Heart right ventricle (tissue), 16 donors: ENCODE measurements around the gene NKAIN1. TPM values are rescaled to one million over a fixed set of nuclear protein-coding genes. Genes with fewer than 3 reads are reported as not detected.

Experiments
- ATAC-seq, 8 donors: fragments of 200-7000 bp; cut with Tn5 transposase; one replicate each; pipeline ENCODE4 v1.9.1; 2020; ENCODE audit warnings: mild to moderate bottlenecking in 8 of 8, moderate library complexity in 8 of 8, moderate number of reproducible peaks in 1 of 8
- DNase-seq, 2 donors: peaks; one replicate each; pipeline ENCODE4 v3.0.0-alpha.2; 2020
- H3K27ac ChIP-seq, 10 donors: fragments of 200-600 bp; sonication (generic) in 2 of 10; one replicate each; pipeline versions ENCODE4 v1.5.0 to v1.8.0; 2020 to 2022; ENCODE audit warnings: mild to moderate bottlenecking in 3 of 10
- H3K27me3 ChIP-seq, 7 donors: fragments of 200-600 bp; one replicate each; pipeline ENCODE4 v1.8.0; 2021 to 2022; ENCODE audit warnings: mild to moderate bottlenecking in 2 of 7
- H3K36me3 ChIP-seq, 9 donors: fragments of 200-600 bp; sonication (generic) in 1 of 9; one replicate each; pipeline versions ENCODE4 v1.5.0 to v1.8.0; 2020 to 2022; ENCODE audit warnings: mild to moderate bottlenecking in 2 of 9
- H3K4me1 ChIP-seq, 9 donors: fragments of 200-600 bp; sonication (generic) in 1 of 9; one replicate each; pipeline versions ENCODE4 v1.5.0 to v1.8.0; 2020 to 2022; ENCODE audit warnings: mild to moderate bottlenecking in 4 of 9
- H3K4me3 ChIP-seq, 10 donors: fragments of 200-600 bp; sonication (generic) in 2 of 10; one replicate each; pipeline versions ENCODE4 v1.5.0 to v1.8.0; 2020 to 2022; ENCODE audit warnings: mild to moderate bottlenecking in 7 of 10, moderate library complexity in 2 of 10
- H3K9me3 ChIP-seq, 11 donors: fragments of 200-600 bp in 10 of 11; sonication (generic) in 2 of 11; one replicate each; pipeline versions ENCODE4 v1.5.0 to v1.8.0; 2013 to 2022; ENCODE audit warnings: mild to moderate bottlenecking in 2 of 11, control low read depth in 1 of 11, moderate library complexity in 1 of 11
- WGBS, 2 donors: extraction: QIAGEN DNeasy Blood & Tissue Kit; methylation state at CpG; one replicate each; pipeline ENCODE4 v1.1.7; 2013; ENCODE audit warnings: inconsistent platforms in 1 of 2; 5-methylcytosine and 5-hydroxymethylcytosine counted together
- intact Hi-C, 10 donors: fragments of 100-400 bp; cut with DNase I; formaldehyde crosslinking; loops; one replicate each; pipeline versions ENCODE4 v1.11.1 to v1.14.2; 2022
- polyA plus RNA-seq, 2 donors: library from polyadenylated mRNA; stranded (reverse); fragments of 200-250 nt; gene quantifications; one replicate each; pipeline ENCODE4 v1.2.3, GENCODE V29; 2013
- total RNA-seq, 10 donors: library from RNA; stranded (reverse); fragmentation: NEBNext Ultra II Directional in 3 of 10; extraction: Animal tissue kit (Norgen Biotek cat#: 25700) in 3 of 10; gene quantifications; one replicate each; pipeline versions ENCODE4 v1.2.1 to v1.2.4, GENCODE V29; 2021 to 2023
- TF ChIP-seq, protein P1 (sequence below), 9 donors: fragments of 200-600 bp; sonication (generic) in 2 of 9; IDR thresholded peaks; one replicate each; pipeline versions ENCODE4 v1.5.0 to v1.8.0; 2021 to 2022; ENCODE audit warnings: antibody characterized with exemption in 9 of 9, mild to moderate bottlenecking in 5 of 9, moderate library complexity in 1 of 9
- donor health status: Arrhythmogenic right ventricular cardiomyopathy.
- donor health status: ischemic (EF 13 %, LVEDD 7.1; RV severe dilation, severe dysfunction).
- donor health status: healthy with polysubstance abuse.
- donor health status: DM: no; HTN: yes; CAD: no.
- donor health status: DM: no; HTN: no; CAD: no.
- donor health status: ischemic (EF 25% LVEDD 6.9; RV normal size, moderate dysfunction).
- donor health status: ischemic (EF 25% LVEDD 5.7; RV mildly dilated, moderate dysfunction).
- donor health status: healthy.
- donor health status: DM: yes; HTN: yes; CAD: no.
- donor health status: Ischemic cardiomyopathy.
- donor health status: ischemic (EF 35%, LVEDD 5.7; RV mildly dilated, moderate dysfunction).
- donor health status: nonischemic (EF 11% LVEDD 7.7; RV severe dilation, severe dysfunction).
- donor health status: DM: yes; HTN: yes; CAD: no.
- donor health status: PGD.
- donor health status: ischemic (EF 29% LVEDD 5.4; RV normal size, mild dysfunction).
- donor health status: nonischemic (EF 23%, LVEDD 6.1; RV moderate dilation, normal function).

NKAIN1 gene
- total and polyA plus RNA-seq, 12 donors: 0.07 to 0.45 (median 0.21) TPM; not detected in 8

DNA sequence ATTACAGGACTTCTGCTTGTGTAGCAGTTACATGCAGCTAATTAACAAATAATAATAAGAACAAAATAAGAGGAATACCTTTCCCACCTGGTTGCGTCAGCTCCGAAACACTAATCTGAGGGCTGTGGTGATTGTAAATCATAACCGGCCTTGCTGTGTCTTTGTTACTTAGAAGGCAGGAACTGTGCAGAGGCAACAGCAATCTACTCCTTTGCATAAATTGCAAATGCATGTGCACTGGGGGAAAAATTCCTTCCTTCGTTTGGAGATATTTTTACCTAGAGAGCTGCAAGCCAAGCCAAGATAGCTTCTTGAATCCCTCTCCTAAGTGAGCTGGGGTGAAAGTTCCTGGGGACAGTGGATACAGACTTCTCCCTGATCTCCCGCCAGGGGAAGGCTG, 46.0 kb downstream of the NKAIN1 start:
- 61 to 65% methylated on average over 5 of the region's 5 CpGs for WGBS, 2 donors
- intact Hi-C loops: no loop called here
- no peak for ATAC-seq

GRCh38 chr1:31191281-31191680, 48.4 kb downstream of the NKAIN1 start:
- Histone ChIP-seq H3K9me3 (no peaks in the 10 kb centered on the region), H3K27me3 (peaks cover 0 to 18% (median 8%) of the 10 kb centered on the region in 7 donors), H3K4me1 (no peaks in the 10 kb centered on the region), H3K36me3 (no peaks in the 10 kb centered on the region), H3K27ac (no peak overlapping the region), H3K4me3 (no peak overlapping the region)
- TF ChIP-seq, protein P1, sequence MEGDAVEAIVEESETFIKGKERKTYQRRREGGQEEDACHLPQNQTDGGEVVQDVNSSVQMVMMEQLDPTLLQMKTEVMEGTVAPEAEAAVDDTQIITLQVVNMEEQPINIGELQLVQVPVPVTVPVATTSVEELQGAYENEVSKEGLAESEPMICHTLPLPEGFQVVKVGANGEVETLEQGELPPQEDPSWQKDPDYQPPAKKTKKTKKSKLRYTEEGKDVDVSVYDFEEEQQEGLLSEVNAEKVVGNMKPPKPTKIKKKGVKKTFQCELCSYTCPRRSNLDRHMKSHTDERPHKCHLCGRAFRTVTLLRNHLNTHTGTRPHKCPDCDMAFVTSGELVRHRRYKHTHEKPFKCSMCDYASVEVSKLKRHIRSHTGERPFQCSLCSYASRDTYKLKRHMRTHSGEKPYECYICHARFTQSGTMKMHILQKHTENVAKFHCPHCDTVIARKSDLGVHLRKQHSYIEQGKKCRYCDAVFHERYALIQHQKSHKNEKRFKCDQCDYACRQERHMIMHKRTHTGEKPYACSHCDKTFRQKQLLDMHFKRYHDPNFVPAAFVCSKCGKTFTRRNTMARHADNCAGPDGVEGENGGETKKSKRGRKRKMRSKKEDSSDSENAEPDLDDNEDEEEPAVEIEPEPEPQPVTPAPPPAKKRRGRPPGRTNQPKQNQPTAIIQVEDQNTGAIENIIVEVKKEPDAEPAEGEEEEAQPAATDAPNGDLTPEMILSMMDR (IDR thresholded peaks at IDR 0.05): no peak
- ATAC-seq: no peak
- DNase-seq: no peak
- WGBS, 2 donors: 73 to 81% methylated on average over 1 of the region's 1 CpG
- intact Hi-C loops: no loop called here

More for the DNA sequence above, 46.0 kb downstream of the NKAIN1 start:
- Histone ChIP-seq H3K36me3 (no peaks in the 10 kb centered on the region), H3K4me3 (no peak overlapping the region), H3K4me1 (no peaks in the 10 kb centered on the region), H3K9me3 (no peaks in the 10 kb centered on the region), H3K27me3 (peaks cover 0 to 6% (median 0%) of the 10 kb centered on the region in 7 donors), H3K27ac (no peak overlapping the region)
- TF ChIP-seq, protein P1 (IDR thresholded peaks at IDR 0.05): no peak
- no peak for DNase-seq

DNA sequence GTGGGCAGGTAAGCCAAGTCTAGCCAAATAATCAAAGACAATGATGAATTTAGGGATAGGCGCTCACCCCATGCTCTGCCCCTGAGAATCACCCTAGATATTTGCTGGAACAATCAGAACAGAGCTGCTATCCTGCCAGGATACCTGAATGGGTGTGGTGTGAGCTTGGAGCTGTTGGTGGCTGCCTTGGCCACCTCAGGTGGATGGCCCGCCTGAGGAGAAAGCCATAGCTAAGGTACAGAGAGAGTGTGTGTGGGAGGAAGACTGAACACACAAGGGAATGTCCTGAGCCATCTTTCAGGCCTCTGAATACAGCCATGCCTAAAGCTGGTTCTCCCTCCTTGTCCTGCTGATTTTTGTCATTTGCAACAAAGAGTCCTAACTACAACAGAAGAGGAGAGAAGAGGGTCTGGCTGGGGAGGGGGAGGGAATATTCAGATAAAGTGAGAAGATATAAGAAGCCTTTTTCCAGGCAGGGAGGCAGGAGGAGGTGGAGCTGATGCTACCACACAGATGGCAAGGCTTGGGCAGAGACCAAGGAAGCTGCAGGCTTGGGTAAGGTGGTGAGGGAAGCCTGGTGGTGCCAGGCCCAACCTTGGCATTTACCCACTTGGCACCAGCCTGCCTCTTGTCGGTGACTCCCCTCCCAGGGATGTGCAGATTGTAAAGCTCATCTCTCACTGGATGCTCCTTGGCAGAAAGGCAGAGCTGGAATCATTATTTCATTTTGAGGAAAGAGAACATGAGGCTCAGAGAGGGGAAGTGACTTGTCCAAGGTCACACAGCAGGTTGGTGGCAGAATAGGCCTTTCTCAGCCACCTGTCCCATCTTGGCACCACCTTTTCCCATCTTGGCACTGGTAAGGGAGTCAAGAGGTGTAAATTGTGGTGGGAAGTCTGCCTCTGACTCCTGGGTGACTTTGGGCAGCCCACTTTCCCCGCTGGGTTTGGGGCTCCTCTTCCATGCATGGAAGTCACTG, 49.7 kb downstream of the NKAIN1 start:
- no peak for ATAC-seq
- H3K27ac ChIP-seq: no peak overlapping the region
- peaks cover 0 to 18% (median 8%) of the 10 kb centered on the region in 7 donors for H3K27me3 ChIP-seq
- WGBS, 2 donors: 83 to 84% methylated on average over 4 of the region's 4 CpGs
- no peak overlapping the region for H3K4me3 ChIP-seq
- intact Hi-C loops: loop anchor here in 6 of 10 donors (5.0 to 10.0 kb wide), 6 partner anchors 85 to 357 kb away; no protein-coding TSS in a partner anchor
- H3K4me1 ChIP-seq: no peaks in the 10 kb centered on the region
- H3K36me3 ChIP-seq: no peaks in the 10 kb centered on the region
- H3K9me3 ChIP-seq: no peaks in the 10 kb centered on the region
- TF ChIP-seq, protein P1 (IDR thresholded peaks at IDR 0.05): no peak
- no peak for DNase-seq

GRCh38 chr1:31183927-31184554, 55.6 kb downstream of the NKAIN1 start:
- TF ChIP-seq, protein P1 (IDR thresholded peaks at IDR 0.05): peak; percentile 64 to 85 (median 74)
- peaks cover 0 to 47% (median 40%) of the 10 kb centered on the region in 7 donors for H3K27me3 ChIP-seq
- no peak overlapping the region for H3K4me3 ChIP-seq
- H3K9me3 ChIP-seq: no peaks in the 10 kb centered on the region
- no peak overlapping the region for H3K27ac ChIP-seq
- ATAC-seq (no peak), DNase-seq (peak in 1 of 2 donors; percentile 34)
- H3K36me3 ChIP-seq: no peaks in the 10 kb centered on the region
- intact Hi-C loops: loop anchor here (1.0 to 10.0 kb wide), 10 partner anchors 91 to 365 kb away; no protein-coding TSS in a partner anchor
- H3K4me1 ChIP-seq: peaks cover 5 to 16% (median 13%) of the 10 kb centered on the region in 9 donors
- 30 to 43% methylated on average over 6 of the region's 6 CpGs for WGBS, 2 donors
